ENCODE data around the gene TSEN2. TPM values are rescaled to one million over a fixed set of nuclear protein-coding genes. Genes with fewer than 3 reads are reported as not detected.

Gene TSEN2
- total RNA-seq, 1 experiment from 2014 or later = 22.0 TPM

DNA sequence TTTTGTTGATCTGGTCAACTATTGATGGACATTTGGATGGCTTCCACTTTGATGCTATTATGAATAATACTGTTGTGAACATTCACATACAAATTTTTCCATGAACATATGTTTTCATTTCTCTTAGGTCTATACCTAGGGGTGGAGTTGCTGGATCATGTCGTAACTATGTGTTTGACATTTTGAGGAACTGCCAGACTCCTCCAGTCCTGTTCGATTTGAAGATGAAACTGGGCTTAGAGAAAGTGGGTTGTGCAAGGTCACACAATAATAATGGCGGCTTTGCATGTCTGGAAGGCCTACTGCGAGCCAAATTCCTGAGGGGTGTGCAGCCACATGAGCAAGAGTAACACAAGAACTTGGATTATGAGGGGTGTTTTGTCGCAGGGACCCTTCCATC, 2.6 kb downstream of the TSEN2 start:
- Mint-ChIP-seq H3K4me1 (peaks cover 17 to 19% of the 10 kb centered on the region in 2 experiments), H3K4me3 (no peak overlapping the region), H3K27me3 (ENCODE audit: low read depth) (peaks cover 6% of the 10 kb centered on the region), H3K27ac (no peak overlapping the region), H3K9me3 (no peaks in the 10 kb centered on the region), H3K36me3 (ENCODE audit: insufficient read depth in 1 of 3, low read depth in 3 of 3) (peaks cover 11 to 27% (median 20%) of the 10 kb centered on the region in 3 experiments; a peak in 6 of 7 replicates)
- H3K4me1 ChIP-seq (ENCODE audit: insufficient read depth, low read length) = peaks cover 3% of the 10 kb centered on the region; the same call in 1 of the 2 replicates
- no peak overlapping the region for H2AK5ac ChIP-seq (ENCODE audit: insufficient read length, low read length)
- H3K4ac ChIP-seq (ENCODE audit: low read depth, low read length) = no peak overlapping the region
- no peak overlapping the region for H3K9ac ChIP-seq (ENCODE audit: extremely low read depth, insufficient read length, low read length)
- H2BK20ac ChIP-seq (ENCODE audit: low read depth, low read length, poor library complexity, severe bottlenecking) = no peak overlapping the region
- no peak overlapping the region for H3K14ac ChIP-seq (ENCODE audit: insufficient read depth, low read length)
- WGBS (ENCODE audit: extremely low coverage, insufficient read length, low lambda C conversion rate) = no CpG with 5 or more reads among the region's 5 CpGs
- no peaks in the 10 kb centered on the region for H3K79me1 ChIP-seq (ENCODE audit: insufficient read depth, low read depth, low read length, poor library complexity, severe bottlenecking)
- H2BK12ac ChIP-seq (ENCODE audit: insufficient read length, low read depth, low read length) = no peak overlapping the region
- no peaks in the 10 kb centered on the region for H3K27me3 ChIP-seq (ENCODE audit: insufficient read depth, low read length)
- H3K27ac ChIP-seq (ENCODE audit: insufficient read length, low read depth, low read length) = no peak overlapping the region
- no peak overlapping the region for H4K8ac ChIP-seq (replicated peaks; ENCODE audit: insufficient read length, low read depth, low read length)
- H3K79me2 ChIP-seq (ENCODE audit: insufficient read depth, low read length) = peaks cover 3% of the 10 kb centered on the region; the same call in 1 of the 2 replicates
- no peak overlapping the region for H2AFZ ChIP-seq (ENCODE audit: low read length)
- DNase-seq = no peak
- H3K9me3 ChIP-seq (ENCODE audit: control insufficient read depth, low read depth, low read length) = no peaks in the 10 kb centered on the region
- no peak overlapping the region for H4K5ac ChIP-seq (ENCODE audit: insufficient read length, low read depth, low read length)
- H3K4me2 ChIP-seq (ENCODE audit: insufficient read depth, insufficient read length, low read length) = no peak overlapping the region
- no peak overlapping the region for H3K18ac ChIP-seq (ENCODE audit: insufficient read length, low read depth, low read length)
- H2BK120ac ChIP-seq (ENCODE audit: low read depth, low read length, poor library complexity, severe bottlenecking) = no peak overlapping the region
- no peaks in the 10 kb centered on the region for H4K20me1 ChIP-seq (ENCODE audit: control insufficient read depth, insufficient read depth, insufficient read length)
- no peak overlapping the region for H2BK5ac ChIP-seq (ENCODE audit: insufficient read length, low read length)
- no peak overlapping the region for H3K56ac ChIP-seq (ENCODE audit: insufficient read length, low read depth, low read length)
- no peak overlapping the region for H2BK15ac ChIP-seq (ENCODE audit: low read depth, low read length)
- H3T11ph ChIP-seq (ENCODE audit: low read length) = no peak overlapping the region
- H4K91ac ChIP-seq (ENCODE audit: insufficient read length, low read depth, low read length) = no peak overlapping the region
- TF ChIP-seq, protein P1, sequence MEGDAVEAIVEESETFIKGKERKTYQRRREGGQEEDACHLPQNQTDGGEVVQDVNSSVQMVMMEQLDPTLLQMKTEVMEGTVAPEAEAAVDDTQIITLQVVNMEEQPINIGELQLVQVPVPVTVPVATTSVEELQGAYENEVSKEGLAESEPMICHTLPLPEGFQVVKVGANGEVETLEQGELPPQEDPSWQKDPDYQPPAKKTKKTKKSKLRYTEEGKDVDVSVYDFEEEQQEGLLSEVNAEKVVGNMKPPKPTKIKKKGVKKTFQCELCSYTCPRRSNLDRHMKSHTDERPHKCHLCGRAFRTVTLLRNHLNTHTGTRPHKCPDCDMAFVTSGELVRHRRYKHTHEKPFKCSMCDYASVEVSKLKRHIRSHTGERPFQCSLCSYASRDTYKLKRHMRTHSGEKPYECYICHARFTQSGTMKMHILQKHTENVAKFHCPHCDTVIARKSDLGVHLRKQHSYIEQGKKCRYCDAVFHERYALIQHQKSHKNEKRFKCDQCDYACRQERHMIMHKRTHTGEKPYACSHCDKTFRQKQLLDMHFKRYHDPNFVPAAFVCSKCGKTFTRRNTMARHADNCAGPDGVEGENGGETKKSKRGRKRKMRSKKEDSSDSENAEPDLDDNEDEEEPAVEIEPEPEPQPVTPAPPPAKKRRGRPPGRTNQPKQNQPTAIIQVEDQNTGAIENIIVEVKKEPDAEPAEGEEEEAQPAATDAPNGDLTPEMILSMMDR (conservative IDR thresholded peaks at IDR 0.05) = no peak
- peaks cover 11% of the 10 kb centered on the region for H3K23me2 ChIP-seq (ENCODE audit: insufficient read length, low read depth, low read length, poor library complexity, severe bottlenecking)
- no peak overlapping the region for H3K23ac ChIP-seq (ENCODE audit: insufficient read length, low read depth, low read length)

All from H9 (cell line).